ENCODE results near the gene AMELY. TPM values are rescaled to one million over a fixed set of nuclear protein-coding genes. Genes with fewer than 3 reads are reported as not detected.

AMELY gene
- total RNA-seq, result not detected

GRCh38 chrY:6911253-6911881, at the start of gene AMELY:
Gene AMELY (minus strand): TSS chrY:6911752. CDS start chrY:6872608, 39,144 bp downstream.
- no peak for TF ChIP-seq CTCF (IDR thresholded peaks at IDR 0.05)
- no peak for TF ChIP-seq POLR2A (IDR thresholded peaks at IDR 0.05)
- no peak for TF ChIP-seq POLR2AphosphoS5 (IDR thresholded peaks at IDR 0.05)
- no peak for TF ChIP-seq EP300 (IDR thresholded peaks at IDR 0.05)
- ATAC-seq, result no peak
- no peaks in the 10 kb centered on the region for H3K9me3 ChIP-seq
- no peaks in the 10 kb centered on the region for H3K36me3 ChIP-seq
- no peak within 1 kb of the TSS for H3K27ac ChIP-seq
- WGBS, 2 donors (ENCODE audit: low coverage in 1 of 2), result no CpG with 5 or more reads among the region's 52 CpGs
- H3K4me1 ChIP-seq, result peaks cover 0 to 3% (median 0%) of the 10 kb centered on the region in 3 donors
- peak within 1 kb of the TSS; percentile 19 to 48 for H3K4me3 ChIP-seq
- H3K27me3 ChIP-seq, result peaks cover 29% of the 10 kb centered on the region

GRCh38 chrY:6949947-6950346, 38.4 kb upstream of the AMELY start:
- Histone ChIP-seq H3K9me3 (no peaks in the 10 kb centered on the region), H3K27me3 (no peaks in the 10 kb centered on the region), H3K4me1 (no peaks in the 10 kb centered on the region), H3K4me3 (no peak overlapping the region), H3K27ac (no peak overlapping the region), H3K36me3 (no peaks in the 10 kb centered on the region)
- WGBS, 2 donors (ENCODE audit: low coverage in 1 of 2), result 31% methylated on average over 1 of the region's 4 CpGs; no CpG with 5 or more reads in 1 of the 2 donors
- no peak for TF ChIP-seq CTCF (IDR thresholded peaks at IDR 0.05)
- TF ChIP-seq EP300 (IDR thresholded peaks at IDR 0.05), result no peak
- no peak for TF ChIP-seq POLR2A (IDR thresholded peaks at IDR 0.05)
- TF ChIP-seq POLR2AphosphoS5 (IDR thresholded peaks at IDR 0.05), result no peak
- ATAC-seq, result no peak

- ATAC-seq, result no peak
- H3K4me1 ChIP-seq, result no peaks in the 10 kb centered on the region
- no peak overlapping the region for H3K27ac ChIP-seq
- H3K27me3 ChIP-seq, result no peaks in the 10 kb centered on the region
- TF ChIP-seq CTCF (IDR thresholded peaks at IDR 0.05) (no peak), POLR2AphosphoS5 (IDR thresholded peaks at IDR 0.05) (no peak), POLR2A (IDR thresholded peaks at IDR 0.05) (no peak), EP300 (IDR thresholded peaks at IDR 0.05) (no peak)
- no peak overlapping the region for H3K4me3 ChIP-seq
- no CpG with 5 or more reads among the region's 13 CpGs for WGBS, 2 donors (ENCODE audit: low coverage in 1 of 2)
- H3K9me3 ChIP-seq, result no peaks in the 10 kb centered on the region
- no peaks in the 10 kb centered on the region for H3K36me3 ChIP-seq
Measured at GRCh38 chrY:6948378-6948777, 36.8 kb upstream of the AMELY start.

- H3K27ac ChIP-seq, result no peak overlapping the region
- no peak overlapping the region for H3K4me3 ChIP-seq
- no peaks in the 10 kb centered on the region for H3K36me3 ChIP-seq
- no peaks in the 10 kb centered on the region for H3K9me3 ChIP-seq
- no peaks in the 10 kb centered on the region for H3K4me1 ChIP-seq
- no peaks in the 10 kb centered on the region for H3K27me3 ChIP-seq
- no peak for TF ChIP-seq CTCF (IDR thresholded peaks at IDR 0.05)
- no peak for ATAC-seq
Measured at GRCh38 chrY:6947695-6948094, 36.1 kb upstream of the AMELY start.

- Histone ChIP-seq H3K4me1 (no peaks in the 10 kb centered on the region), H3K4me3 (no peak overlapping the region), H3K27me3 (no peaks in the 10 kb centered on the region), H3K36me3 (no peaks in the 10 kb centered on the region), H3K9me3 (no peaks in the 10 kb centered on the region), H3K27ac (no peak overlapping the region)
- ATAC-seq, result no peak
- TF ChIP-seq POLR2AphosphoS5 (IDR thresholded peaks at IDR 0.05), result no peak
- no peak for TF ChIP-seq CTCF (IDR thresholded peaks at IDR 0.05)
- no peak for TF ChIP-seq EP300 (IDR thresholded peaks at IDR 0.05)
- no peak for TF ChIP-seq POLR2A (IDR thresholded peaks at IDR 0.05)
- WGBS, 2 donors (ENCODE audit: low coverage in 1 of 2), result 100% methylated on average over 1 of the region's 2 CpGs; no CpG with 5 or more reads in 1 of the 2 donors
Measured at GRCh38 chrY:6935497-6935896, 23.9 kb upstream of the AMELY start.
